ENCODE data around the gene SLC29A1. TPM values are rescaled to one million over a fixed set of nuclear protein-coding genes. Genes with fewer than 3 reads are reported as not detected.
A peak's percentile ranks its signal among the peaks of the same experiment; 100 is the strongest.

SLC29A1 gene
- total and polyA plus RNA-seq, 5 experiments from 2014 or later, result 1.3 to 2.6 (median 2.3) TPM

DNA sequence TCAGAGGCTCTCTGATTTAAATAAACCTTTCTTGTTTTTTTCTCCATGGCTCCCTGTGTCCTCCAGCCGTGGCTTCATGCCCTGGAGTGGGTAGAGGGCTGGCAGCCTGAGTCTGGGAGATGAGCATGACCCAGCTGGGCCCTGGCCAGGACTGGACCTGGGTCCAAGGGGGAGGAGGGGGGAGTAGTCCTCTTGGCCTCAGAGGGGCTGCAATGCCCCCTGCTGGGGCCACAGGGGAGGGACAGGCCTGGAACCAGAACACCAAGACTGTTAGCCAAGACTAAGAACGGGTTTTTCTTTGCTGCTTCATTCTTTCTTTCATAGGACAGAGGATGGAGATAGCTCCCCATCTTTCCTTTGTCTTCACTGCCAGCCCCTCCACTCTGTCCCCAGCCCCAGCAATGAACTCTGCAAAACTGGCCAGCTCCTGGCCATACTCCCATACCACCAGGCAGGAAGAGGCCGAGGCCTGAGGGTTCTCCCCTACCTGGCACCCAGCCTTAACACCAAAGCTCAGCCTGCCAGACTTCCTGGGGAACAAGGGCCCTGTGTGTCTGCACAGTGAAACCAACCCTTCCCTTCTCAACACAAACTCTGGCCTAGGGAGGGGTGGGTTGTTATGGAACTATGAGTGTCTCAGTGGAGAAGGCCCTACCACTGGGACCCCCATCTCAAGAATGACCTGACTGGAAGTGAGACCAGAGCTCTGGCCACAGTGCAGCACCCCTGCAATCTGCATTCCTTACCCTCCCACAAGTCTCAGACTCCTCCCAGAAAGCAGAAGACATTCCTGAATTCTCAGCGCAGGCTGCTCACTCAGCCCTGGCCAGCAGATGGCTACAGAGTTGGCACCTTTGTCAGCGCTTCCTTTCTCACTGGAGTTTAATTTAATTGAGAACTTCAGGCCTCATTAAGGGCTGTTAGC lies 11.0 kb downstream of the SLC29A1 start:
- POLR2A ChIA-PET, result interaction anchor here (1.0 to 3.0 kb wide), 4 partner anchors 11 to 23 kb away, joined by 3 to 32 read pairs (median 4); partner anchors contain the start of genes HSP90AB1, SLC29A1 and SLC35B2
- H3K36me3 Mint-ChIP-seq, result no peaks in the 10 kb centered on the region
- H3K27me3 Mint-ChIP-seq, result no peaks in the 10 kb centered on the region
- DNase-seq (no peak), ATAC-seq (no peak)
- no peak overlapping the region for H3K4me3 Mint-ChIP-seq
- peak overlapping the region in 4 of 10 donors; percentile 47 to 66 (median 60) for H3K27ac Mint-ChIP-seq
- no peaks in the 10 kb centered on the region for H3K9me3 Mint-ChIP-seq
- peaks cover 4 to 16% (median 15%) of the 10 kb centered on the region in 4 donors for H3K4me1 Mint-ChIP-seq

DNA sequence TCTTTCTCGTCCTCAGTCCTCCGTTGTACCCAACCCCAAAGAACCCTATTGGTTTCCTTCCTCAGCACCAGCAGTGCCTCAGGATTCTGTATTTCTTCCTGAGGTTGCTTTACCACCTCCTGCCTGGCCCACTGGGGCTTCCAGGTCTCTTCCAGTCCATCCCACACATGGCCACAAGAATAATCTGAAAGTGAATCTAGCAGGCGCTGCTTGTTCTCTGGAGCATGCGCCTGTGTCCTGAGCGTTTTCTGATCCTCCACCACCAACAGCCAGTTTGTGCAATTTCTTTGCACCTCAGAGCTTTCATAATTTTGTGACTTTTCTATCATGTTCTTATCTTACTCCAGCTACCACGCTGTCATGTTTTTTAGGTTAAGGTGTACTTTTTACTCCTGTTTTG lies 11.9 kb downstream of the SLC29A1 start:
- H3K36me3 Mint-ChIP-seq, result no peaks in the 10 kb centered on the region
- no peaks in the 10 kb centered on the region for H3K9me3 Mint-ChIP-seq
- H3K4me3 Mint-ChIP-seq, result no peak overlapping the region
- H3K27me3 Mint-ChIP-seq, result no peaks in the 10 kb centered on the region
- peaks cover 4 to 16% (median 15%) of the 10 kb centered on the region in 4 donors for H3K4me1 Mint-ChIP-seq
- POLR2A ChIA-PET, result interaction anchor here (1.5 to 3.0 kb wide), 3 partner anchors 10 to 22 kb away, joined by 3 to 32 read pairs (median 5); partner anchors contain the start of genes HSP90AB1 and SLC35B2
- ATAC-seq, result no peak
- no peak for DNase-seq
- H3K27ac Mint-ChIP-seq, result peak overlapping the region in 2 of 10 donors; percentile 5 to 12

GRCh38 chr6:44235891-44236516 lies 12.6 kb downstream of the SLC29A1 start:
- no peak for DNase-seq
- POLR2A ChIA-PET, result interaction anchor here (0.8 to 3.0 kb wide), 5 partner anchors 9 to 21 kb away, joined by 3 to 32 read pairs (median 3); partner anchors contain the start of genes HSP90AB1, SLC29A1 and SLC35B2

GRCh38 chr6:44237021-44237812 lies 13.8 kb downstream of the SLC29A1 start:
- no peaks in the 10 kb centered on the region for H3K27me3 Mint-ChIP-seq
- peaks cover 4 to 16% (median 15%) of the 10 kb centered on the region in 4 donors for H3K4me1 Mint-ChIP-seq
- peak in 5 of 10 donors; percentile 25 to 78 (median 35) for DNase-seq
- H3K9me3 Mint-ChIP-seq, result no peaks in the 10 kb centered on the region
- H3K4me3 Mint-ChIP-seq, result peak overlapping the region; percentile 82 to 93 (median 88)
- ATAC-seq, result peak; percentile 69 to 74
- H3K36me3 Mint-ChIP-seq, result no peaks in the 10 kb centered on the region
- H3K27ac Mint-ChIP-seq, result peak overlapping the region; percentile 83 to 98 (median 94)
- POLR2A ChIA-PET, result interaction anchor here (0.8 to 2.1 kb wide), 8 partner anchors 10 to 77 kb away, joined by 3 to 24 read pairs (median 4); partner anchors contain the start of genes HSP90AB1 and SLC29A1

More at GRCh38 chr6:44235891-44236516, 12.6 kb downstream of the SLC29A1 start:
- Mint-ChIP-seq H3K27me3 (no peaks in the 10 kb centered on the region), H3K36me3 (no peaks in the 10 kb centered on the region), H3K9me3 (no peaks in the 10 kb centered on the region), H3K4me3 (peak overlapping the region in 1 of 10 donors; percentile 61), H3K27ac (peak overlapping the region in 1 of 10 donors; percentile 86), H3K4me1 (peaks cover 4 to 16% (median 15%) of the 10 kb centered on the region in 4 donors)
- no peak for ATAC-seq

GRCh38 chr6:44237813-44238433 lies 14.5 kb downstream of the SLC29A1 start:
- peak; percentile 49 to 85 (median 79) for DNase-seq
- POLR2A ChIA-PET, result interaction anchor here (0.8 to 2.1 kb wide), 7 partner anchors 9 to 77 kb away, joined by 3 to 24 read pairs (median 4); partner anchors contain the start of gene HSP90AB1
- Mint-ChIP-seq H3K27me3 (no peaks in the 10 kb centered on the region), H3K27ac (peak overlapping the region; percentile 83 to 98 (median 94)), H3K36me3 (no peaks in the 10 kb centered on the region), H3K4me1 (peaks cover 2 to 16% (median 15%) of the 10 kb centered on the region in 4 donors), H3K4me3 (peak overlapping the region; percentile 82 to 93 (median 88)), H3K9me3 (no peaks in the 10 kb centered on the region)
- peak; percentile 94 to 97 for ATAC-seq

GRCh38 chr6:44238687-44239350 lies 15.4 kb downstream of the SLC29A1 start:
- H3K4me3 Mint-ChIP-seq, result peak overlapping the region; percentile 82 to 93 (median 88)
- H3K27ac Mint-ChIP-seq, result peak overlapping the region in 6 of 10 donors; percentile 0 to 97 (median 80)
- peaks cover 2 to 16% (median 11%) of the 10 kb centered on the region in 4 donors for H3K4me1 Mint-ChIP-seq
- DNase-seq (no peak), ATAC-seq (no peak)
- no peaks in the 10 kb centered on the region for H3K9me3 Mint-ChIP-seq
- H3K36me3 Mint-ChIP-seq, result no peaks in the 10 kb centered on the region
- H3K27me3 Mint-ChIP-seq, result no peaks in the 10 kb centered on the region
- POLR2A ChIA-PET, result interaction anchor here (2.1 kb wide), 1 partner anchor 17 kb away, joined by 9 read pairs; no protein-coding TSS in a partner anchor

DNA sequence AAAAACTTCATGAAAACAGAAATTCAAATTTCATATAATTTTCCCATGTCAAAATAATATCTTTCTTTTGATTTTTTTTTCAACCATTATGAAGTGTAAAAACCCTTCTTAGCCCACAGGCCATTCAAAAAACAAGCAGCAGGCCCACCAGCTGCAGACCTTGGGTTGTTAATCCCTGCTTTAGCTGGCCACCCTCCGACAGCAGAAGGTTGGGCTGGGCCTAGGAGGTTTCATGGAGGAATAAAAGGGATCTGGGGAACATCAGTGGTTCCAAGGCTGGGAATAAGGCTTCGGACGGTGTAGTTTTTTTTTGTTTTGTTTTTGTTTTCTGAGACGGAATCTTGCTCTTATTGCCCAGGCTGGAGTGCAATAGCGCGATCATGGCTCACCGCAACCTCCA lies 19.9 kb downstream of the SLC29A1 start:
- Mint-ChIP-seq H3K27me3 (peaks cover 0 to 3% (median 0%) of the 10 kb centered on the region in 5 donors), H3K27ac (no peak overlapping the region), H3K36me3 (peaks cover 4 to 7% (median 5%) of the 10 kb centered on the region in 3 donors), H3K4me3 (no peak overlapping the region), H3K4me1 (peaks cover 14 to 28% (median 20%) of the 10 kb centered on the region in 4 donors), H3K9me3 (peaks cover 0 to 4% (median 0%) of the 10 kb centered on the region in 9 donors)
- POLR2A ChIA-PET, result interaction anchor here (4.0 to 6.1 kb wide), 2 partner anchors 8 to 13 kb away, joined by 32 to 156 read pairs; partner anchors contain the start of gene SLC35B2
- DNase-seq (no peak), ATAC-seq (no peak)

GRCh38 chr6:44245391-44245911 lies 22.1 kb downstream of the SLC29A1 start:
- H3K36me3 Mint-ChIP-seq, result peaks cover 5 to 28% (median 12%) of the 10 kb centered on the region in 3 donors
- H3K27me3 Mint-ChIP-seq, result peaks cover 0 to 3% (median 0%) of the 10 kb centered on the region in 5 donors
- peaks cover 28 to 45% (median 38%) of the 10 kb centered on the region in 4 donors for H3K4me1 Mint-ChIP-seq
- H3K9me3 Mint-ChIP-seq, result peaks cover 0 to 4% (median 0%) of the 10 kb centered on the region in 9 donors
- peak overlapping the region; percentile 90 to 100 (median 98) for H3K4me3 Mint-ChIP-seq
- peak overlapping the region; percentile 73 to 100 (median 98) for H3K27ac Mint-ChIP-seq
- DNase-seq, result no peak
- no peak for ATAC-seq
- POLR2A ChIA-PET, result interaction anchor here (1.0 to 6.1 kb wide), 9 partner anchors 8 to 82 kb away, joined by 3 to 156 read pairs (median 27); partner anchors contain the start of genes SLC29A1 and SLC35B2

DNA sequence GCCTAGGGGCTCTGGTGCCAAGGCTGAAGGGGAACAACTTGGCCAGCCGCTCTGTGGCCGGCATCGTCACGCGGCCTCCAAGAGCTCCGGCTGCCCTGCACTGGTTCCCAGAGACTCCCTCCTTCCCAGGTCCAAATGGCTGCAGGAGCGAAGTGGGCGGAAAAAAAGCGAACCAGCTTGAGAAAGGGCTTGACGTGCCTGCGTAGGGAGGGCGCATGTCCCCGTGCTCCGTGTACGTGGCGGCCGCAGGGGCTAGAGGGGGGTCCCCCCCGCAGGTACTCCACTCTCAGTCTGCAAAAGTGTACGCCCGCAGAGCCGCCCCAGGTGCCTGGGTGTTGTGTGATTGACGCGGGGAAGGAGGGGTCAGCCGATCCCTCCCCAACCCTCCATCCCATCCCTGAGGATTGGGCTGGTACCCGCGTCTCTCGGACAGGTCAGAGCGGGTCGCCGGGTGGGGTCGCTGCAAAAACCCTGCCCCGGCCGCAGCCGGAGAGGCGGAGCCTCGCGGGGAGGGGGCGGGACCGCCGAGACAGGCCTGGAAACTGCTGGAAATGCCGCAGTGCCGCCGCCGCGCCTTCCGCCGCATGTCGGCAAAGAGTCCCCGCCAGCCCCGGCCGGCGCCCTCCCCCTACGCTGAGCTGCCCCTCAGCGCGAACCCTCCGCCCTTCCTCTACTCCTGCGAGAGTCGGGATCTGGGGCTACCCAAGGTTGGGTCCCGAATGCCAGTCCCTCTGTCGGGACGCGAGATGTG lies 22.7 kb downstream of the SLC29A1 start:
- H3K27ac Mint-ChIP-seq, result peak overlapping the region; percentile 94 to 100 (median 98)
- peak overlapping the region; percentile 90 to 100 (median 98) for H3K4me3 Mint-ChIP-seq
- H3K9me3 Mint-ChIP-seq, result peaks cover 0 to 4% (median 0%) of the 10 kb centered on the region in 9 donors
- peaks cover 28 to 51% (median 44%) of the 10 kb centered on the region in 4 donors for H3K4me1 Mint-ChIP-seq
- POLR2A ChIA-PET, result interaction anchor here (0.5 to 6.1 kb wide), 23 partner anchors 9 to 1500 kb away, joined by 3 to 156 read pairs (median 5); partner anchors contain the start of genes AARS2, CDC5L, GTPBP2 and MRPL14
- H3K27me3 Mint-ChIP-seq, result peaks cover 0 to 3% (median 0%) of the 10 kb centered on the region in 5 donors
- H3K36me3 Mint-ChIP-seq, result peaks cover 5 to 35% (median 15%) of the 10 kb centered on the region in 3 donors
- DNase-seq, result peak; percentile 74 to 88 (median 80)
- ATAC-seq, result peak; percentile 48 to 56
